Tongue (tissue), 2 donors: ENCODE measurements around the gene PRDM15. TPM values are rescaled to one million over a fixed set of nuclear protein-coding genes. Genes with fewer than 3 reads are reported as not detected.

Source experiments
- DNase-seq: peaks from one replicate; pipeline ENCODE4 v3.0.0-alpha.2; 2015
- total RNA-seq: library from RNA; depleted of rRNA; stranded (reverse); fragments of >200 nt; gene quantifications from one replicate; pipeline ENCODE4 v1.2.3, GENCODE V29; 2014

PRDM15 gene
- 7.0 TPM for total RNA-seq

- peak; percentile 92 for DNase-seq
These were observed at the start of gene PRDM15 for GRCh38 chr21:41879190-41879998. PRDM15 (minus strand) TSS chr21:41879344; CDS start chr21:41860363, 18,981 bp downstream.

- no peak for DNase-seq
These were observed 49.6 kb upstream of the PRDM15 start for GRCh38 chr21:41928621-41929220.

GRCh38 chr21:41927727-41928409, 48.7 kb upstream of the PRDM15 start:
- DNase-seq, result no peak

- DNase-seq, result no peak
These were observed 47.6 kb upstream of the PRDM15 start for GRCh38 chr21:41926807-41927171.

- peak; percentile 63 for DNase-seq
These were observed 47.1 kb upstream of the PRDM15 start for GRCh38 chr21:41926117-41926806.

- DNase-seq, result no peak
These were observed 46.6 kb upstream of the PRDM15 start for GRCh38 chr21:41925767-41926116.

GRCh38 chr21:41924368-41924754, 45.2 kb upstream of the PRDM15 start:
- DNase-seq, result no peak

GRCh38 chr21:41923631-41924367, 44.7 kb upstream of the PRDM15 start:
- no peak for DNase-seq

- no peak for DNase-seq
These were observed 44.0 kb upstream of the PRDM15 start for GRCh38 chr21:41923186-41923585.

- DNase-seq, result no peak
These were observed 41.9 kb upstream of the PRDM15 start for GRCh38 chr21:41921021-41921420.

GRCh38 chr21:41920476-41920875, 41.3 kb upstream of the PRDM15 start:
- DNase-seq, result no peak

- DNase-seq, result no peak
These were observed 40.7 kb upstream of the PRDM15 start for GRCh38 chr21:41919666-41920398.

- no peak for DNase-seq
These were observed 39.6 kb upstream of the PRDM15 start for GRCh38 chr21:41918561-41919358.

- no peak for DNase-seq
These were observed 38.4 kb upstream of the PRDM15 start for GRCh38 chr21:41917531-41917930.

- DNase-seq, result no peak
These were observed 37.8 kb upstream of the PRDM15 start for GRCh38 chr21:41916888-41917433.

- no peak for DNase-seq
These were observed 35.8 kb upstream of the PRDM15 start for GRCh38 chr21:41914965-41915364.

GRCh38 chr21:41914358-41914757, 35.2 kb upstream of the PRDM15 start:
- DNase-seq, result no peak

GRCh38 chr21:41913230-41913629, 34.1 kb upstream of the PRDM15 start:
- DNase-seq, result no peak

- DNase-seq, result no peak
These were observed 29.7 kb upstream of the PRDM15 start for GRCh38 chr21:41908829-41909228.
